Hepatocyte (in vitro differentiated cells): Measurements from ENCODE around the gene RAB43.

Experiments used
- EZH2 ChIP-seq: fragments of 200-600 bp; sonication (generic); IDR thresholded peaks from 2 replicates; pipeline ENCODE4 v1.6.1; 2016; ENCODE audit warnings: antibody characterized with exemption, mild to moderate bottlenecking, borderline replicate concordance
- EZH2phosphoT487 ChIP-seq: fragments of 200-600 bp; sonication (generic); IDR thresholded peaks from one replicate; pipeline ENCODE4 v1.6.1; 2018; ENCODE audit warnings: antibody characterized with exemption, mild to moderate bottlenecking, low read depth, moderate library complexity; ENCODE audit not compliant: unreplicated experiment, severe bottlenecking
- TF ChIP-seq, protein P1 (sequence below): fragments of 200-600 bp; sonication (generic); IDR thresholded peaks from 2 replicates; pipeline ENCODE4 v1.5.1; 2016; ENCODE audit warnings: antibody characterized with exemption, mild to moderate bottlenecking; ENCODE audit not compliant: poor library complexity

GRCh38 chr3:129054605-129055104 lies 66.9 kb downstream of the RAB43 start:
- TF ChIP-seq, protein P1, sequence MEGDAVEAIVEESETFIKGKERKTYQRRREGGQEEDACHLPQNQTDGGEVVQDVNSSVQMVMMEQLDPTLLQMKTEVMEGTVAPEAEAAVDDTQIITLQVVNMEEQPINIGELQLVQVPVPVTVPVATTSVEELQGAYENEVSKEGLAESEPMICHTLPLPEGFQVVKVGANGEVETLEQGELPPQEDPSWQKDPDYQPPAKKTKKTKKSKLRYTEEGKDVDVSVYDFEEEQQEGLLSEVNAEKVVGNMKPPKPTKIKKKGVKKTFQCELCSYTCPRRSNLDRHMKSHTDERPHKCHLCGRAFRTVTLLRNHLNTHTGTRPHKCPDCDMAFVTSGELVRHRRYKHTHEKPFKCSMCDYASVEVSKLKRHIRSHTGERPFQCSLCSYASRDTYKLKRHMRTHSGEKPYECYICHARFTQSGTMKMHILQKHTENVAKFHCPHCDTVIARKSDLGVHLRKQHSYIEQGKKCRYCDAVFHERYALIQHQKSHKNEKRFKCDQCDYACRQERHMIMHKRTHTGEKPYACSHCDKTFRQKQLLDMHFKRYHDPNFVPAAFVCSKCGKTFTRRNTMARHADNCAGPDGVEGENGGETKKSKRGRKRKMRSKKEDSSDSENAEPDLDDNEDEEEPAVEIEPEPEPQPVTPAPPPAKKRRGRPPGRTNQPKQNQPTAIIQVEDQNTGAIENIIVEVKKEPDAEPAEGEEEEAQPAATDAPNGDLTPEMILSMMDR, result no peak
- TF ChIP-seq EZH2 (no peak), EZH2phosphoT487 (no peak)
